K562 (cell line): ENCODE results near the gene GPSM3. TPM values are rescaled to one million over a fixed set of nuclear protein-coding genes. Genes with fewer than 3 reads are reported as not detected.
A peak's percentile ranks its signal among the peaks of the same experiment; 100 is the strongest.

Experiments used
- CBX1 ChIP-seq: sonication (generic); IDR thresholded peaks from 2 replicates; pipeline ENCODE4 v1.6.1; 2016; ENCODE audit warnings: antibody characterized with exemption, low read depth, mild to moderate bottlenecking
- CHAMP1 ChIP-seq: fragments of 450-650 bp; IDR thresholded peaks from 2 replicates; pipeline ENCODE4 v1.6.1; 2016; ENCODE audit warnings: mild to moderate bottlenecking
- E2F8 ChIP-seq: fragments of 450-650 bp; IDR thresholded peaks from 2 replicates; pipeline ENCODE4 v1.7.1; 2018; ENCODE audit warnings: mild to moderate bottlenecking, low read depth; ENCODE audit not compliant: partially characterized antibody
- ELK1 ChIP-seq: sonication (generic); formaldehyde crosslinking; IDR thresholded peaks from 2 replicates; pipeline ENCODE4 v1.8.1; 2022; ENCODE audit warnings: missing genetic modification reagents
- ESRRA ChIP-seq: fragments of 450-650 bp; IDR thresholded peaks from 2 replicates; pipeline ENCODE4 v1.6.1; 2014; ENCODE audit warnings: low read depth, mild to moderate bottlenecking, moderate library complexity, borderline replicate concordance
- FOXM1 ChIP-seq, 2 experiments: fragments of 450-650 bp in 1 of 2; sonication (generic) in 1 of 2; formaldehyde crosslinking in 1 of 2; IDR thresholded peaks; 2 replicates each; pipeline versions ENCODE4 v1.6.1 to v1.9.0; 2017 to 2022; ENCODE audit warnings: low read depth in 2 of 2, mild to moderate bottlenecking in 2 of 2, missing genetic modification reagents in 1 of 2, moderate library complexity in 1 of 2
- GABPA ChIP-seq: fragments of 200-800 bp; sonication (Bioruptor generic); conservative IDR thresholded peaks from 2 replicates; pipeline ENCODE4 v1.6.1; 2016; ENCODE audit warnings: low read depth, missing genetic modification characterization, missing compliant biosample characterization
- GTF2E2 ChIP-seq: fragments of 200-800 bp; sonication (Bioruptor generic); IDR thresholded peaks from 2 replicates; pipeline ENCODE4 v1.6.1; 2016; ENCODE audit warnings: missing genetic modification characterization, missing compliant biosample characterization
- KLF1 ChIP-seq: fragments of 450-650 bp; IDR thresholded peaks from 2 replicates; pipeline ENCODE4 v1.6.1; 2016; ENCODE audit warnings: missing genetic modification characterization, missing compliant biosample characterization
- NR2F6 ChIP-seq: fragments of 450-650 bp; formaldehyde crosslinking; IDR thresholded peaks from 2 replicates; pipeline ENCODE4 v1.4.0; 2020; ENCODE audit warnings: mild to moderate bottlenecking
- OTX1 ChIP-seq: fragments of 450-650 bp; formaldehyde crosslinking; IDR thresholded peaks from 2 replicates; pipeline ENCODE4 v1.4.0; 2022; ENCODE audit warnings: mild to moderate bottlenecking
- PRPF4 ChIP-seq: fragments of 200-400 bp; formaldehyde crosslinking; IDR thresholded peaks from one replicate; pipeline ENCODE4 v1.6.1; 2017; ENCODE audit warnings: low read length, low read depth, mild to moderate bottlenecking; ENCODE audit not compliant: insufficient read depth, poor library complexity, severe bottlenecking
- SMAD1 ChIP-seq: fragments of 150-350 bp; IDR thresholded peaks from 2 replicates; pipeline ENCODE4 v1.6.1; 2014; ENCODE audit warnings: low read length, low read depth; ENCODE audit not compliant: partially characterized antibody
- SRF ChIP-seq, 2 experiments: fragments of 250-450, 450-650 bp in 1 of 2; sonication (Bioruptor Pico) in 1 of 2; sonication (generic) in 1 of 2; formaldehyde crosslinking; IDR thresholded peaks; 2 replicates each; pipeline versions ENCODE4 v1.5.0 to v1.5.1; 2020 to 2022; ENCODE audit warnings: mild to moderate bottlenecking in 1 of 2, missing genetic modification reagents in 1 of 2
- TAF9B ChIP-seq: fragments of 450-650 bp; IDR thresholded peaks from 2 replicates; pipeline ENCODE4 v1.6.1; 2018; ENCODE audit warnings: mild to moderate bottlenecking; ENCODE audit not compliant: partially characterized antibody
- TBL1XR1 ChIP-seq, 2 experiments: IDR thresholded peaks; 2 replicates each; pipeline ENCODE4 v1.6.1; 2012; ENCODE audit warnings: improper control_type of control experiment in 2 of 2, low read length in 2 of 2, mild to moderate bottlenecking in 1 of 2
- TCF3 ChIP-seq: sonication (generic); formaldehyde crosslinking; IDR thresholded peaks from 2 replicates; pipeline ENCODE4 v1.4.0; 2020; ENCODE audit warnings: mild to moderate bottlenecking, missing genetic modification reagents
- USF1 ChIP-seq: sonication (generic); formaldehyde crosslinking; IDR thresholded peaks from 2 replicates; pipeline ENCODE4 v1.9.0; 2022; ENCODE audit warnings: mild to moderate bottlenecking, missing genetic modification reagents
- ZFP30 ChIP-seq: fragments of 250-450 bp; sonication (Bioruptor Pico); IDR thresholded peaks from 2 replicates; pipeline ENCODE4 v1.8.0; 2022; ENCODE audit warnings: moderate library complexity, mild to moderate bottlenecking, inconsistent platforms, borderline replicate concordance
- ZNF41 ChIP-seq: fragments of 250-450 bp; sonication (Bioruptor Pico); conservative IDR thresholded peaks from 2 replicates; pipeline ENCODE4 v1.4.0; 2020; ENCODE audit warnings: mild to moderate bottlenecking
- ZNF717 ChIP-seq: fragments of 250-450 bp; sonication (Bioruptor Pico); IDR thresholded peaks from 2 replicates; pipeline ENCODE4 v1.5.0; 2021
- ZSCAN29 ChIP-seq: fragments of 450-650 bp; IDR thresholded peaks from 2 replicates; pipeline ENCODE4 v1.6.1; 2017
- polyA plus RNA-seq, 8 experiments: library from polyadenylated mRNA; depleted of rRNA in 4 of 8; stranded (reverse) in 5 of 8; unstranded in 3 of 8; fragments of >200 nt; fragmentation: Nextera tagmentation in 2 of 8; fragmentation: Illumina TruSeq in 1 of 8; extraction: Ambion mirVana in 2 of 8; extraction: Trizol in 1 of 8; gene quantifications; 2 replicates each; pipeline versions ENCODE4 v1.2.1 to v1.2.3, GENCODE V29; 2011 to 2014; ENCODE audit warnings: inconsistent platforms in 1 of 8, missing spikeins in 1 of 8
- total RNA-seq, 7 experiments: library from RNA; depleted of rRNA in 6 of 7; stranded (reverse); fragments of >200 nt in 6 of 7; fragmentation: Illumina TruSeq in 2 of 7; extraction: Trizol in 2 of 7; gene quantifications; 2 replicates each; pipeline versions ENCODE4 v1.2.1 to v1.2.3, GENCODE V29; 2011 to 2021; ENCODE audit warnings: low replicate concordance in 1 of 7

GPSM3 gene
- total and polyA plus RNA-seq, 9 of the 15 experiments (the other 6 are each of a cell fraction or from before 2014, with no cell fraction given): 5.3 to 42.6 (median 24.4) TPM

GRCh38 chr6:32154514-32155161, 37.8 kb downstream of the GPSM3 start (continued):
- TF ChIP-seq ELK1 (CRISPR knock-in tag): no peak
- TF ChIP-seq OTX1: no peak
- TF ChIP-seq ZNF717 (CRISPR knock-in tag): no peak
- no peak for TF ChIP-seq NR2F6 (CRISPR knock-in tag)
- peak; percentile 39 for TF ChIP-seq SMAD1
- no peak for TF ChIP-seq PRPF4
- no peak for TF ChIP-seq ZNF41 (CRISPR knock-in tag)
- no peak for TF ChIP-seq FOXM1 (IDR thresholded peaks at IDR 0.05; ENCODE audit: low read depth)
- TF ChIP-seq FOXM1 (CRISPR knock-in tag; IDR thresholded peaks at IDR 0.05; ENCODE audit: low read depth): peak; percentile 74; the same call in 1 of the 2 replicates
- TF ChIP-seq CBX1: no peak
- no peak for TF ChIP-seq ZFP30 (CRISPR knock-in tag)
- TF ChIP-seq SRF (CRISPR knock-in tag; IDR thresholded peaks at IDR 0.05): no peak
- peak; percentile 44 for TF ChIP-seq TCF3 (CRISPR knock-in tag)
- TF ChIP-seq GABPA (tag): no peak
- TF ChIP-seq ZSCAN29: peak; percentile 54; the same call in 1 of the 2 replicates
- TF ChIP-seq USF1 (CRISPR knock-in tag): no peak; the same call in 1 of the 2 replicates
- TF ChIP-seq CHAMP1: no peak
- TF ChIP-seq GTF2E2 (tag): no peak
- no peak for TF ChIP-seq KLF1 (tag)
- no peak for TF ChIP-seq E2F8
- TF ChIP-seq TAF9B: no peak
- peak; percentile 29 for TF ChIP-seq ESRRA
- TF ChIP-seq TBL1XR1 (IDR thresholded peaks at IDR 0.05; ENCODE audit: low read length in 2 of 2): peak in 1 of 2 experiments; percentile 9; a peak in 2 of 4 replicates
